Hematopoietic multipotent progenitor cell (in vitro differentiated cells): Measurements from ENCODE around the gene TNF. TPM values are rescaled to one million over a fixed set of nuclear protein-coding genes. Genes with fewer than 3 reads are reported as not detected.

Experiments
- DNase-seq, 3 donors: peaks; one replicate each; pipeline ENCODE4 v3.0.0-alpha.2; 2011 to 2015; ENCODE audit warnings: low read depth in 2 of 3, low spot score in 2 of 3
- total RNA-seq: library from RNA; depleted of rRNA; stranded (reverse); fragments of >200 nt; gene quantifications from one replicate; pipeline ENCODE4 v1.2.3, GENCODE V29; 2012

TNF gene
- total RNA-seq, 1 donor = 0.27 TPM

GRCh38 chr6:31543639-31544038 lies 31.7 kb upstream of the TNF start:
- DNase-seq = no peak

DNA sequence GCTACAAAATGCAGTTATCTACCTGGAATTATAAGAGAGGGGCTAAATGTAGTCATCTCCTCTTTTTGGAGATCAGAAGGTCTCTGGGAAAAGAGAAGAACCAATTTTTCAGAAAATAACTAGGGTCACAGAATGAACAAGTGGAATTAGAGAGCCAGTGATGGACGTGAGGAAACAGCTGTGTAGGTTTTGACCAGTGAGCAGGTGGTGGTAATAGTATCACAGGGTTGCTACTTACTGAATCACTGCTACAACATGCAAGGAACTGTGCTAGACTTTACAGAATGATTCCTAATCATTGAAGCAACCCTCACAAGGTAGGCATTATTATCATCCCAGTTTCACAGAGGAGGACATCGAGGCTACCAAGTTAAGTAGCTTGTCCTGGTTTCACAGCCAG lies 30.7 kb upstream of the TNF start:
- no peak for DNase-seq

DNA sequence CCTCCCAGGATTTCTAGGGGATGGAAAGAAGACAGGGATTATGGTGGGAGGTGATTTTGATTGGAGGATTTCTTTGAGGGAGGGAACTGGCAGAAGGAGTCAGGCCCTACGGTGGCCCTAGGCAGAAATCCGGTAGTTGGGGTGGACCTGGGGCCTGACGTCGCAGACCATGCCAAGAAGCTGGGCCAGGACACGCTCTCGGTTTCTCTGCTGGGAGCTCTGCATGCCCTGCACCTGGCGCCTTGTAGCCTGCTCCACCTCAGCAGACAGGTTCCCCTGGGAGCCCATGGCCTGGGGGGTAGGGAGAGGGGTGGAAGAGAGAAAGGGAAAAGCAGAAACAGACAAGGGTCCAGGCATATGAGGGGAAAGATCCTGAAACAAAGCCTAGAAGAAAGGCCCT lies 30.1 kb upstream of the TNF start:
- DNase-seq = no peak

DNA sequence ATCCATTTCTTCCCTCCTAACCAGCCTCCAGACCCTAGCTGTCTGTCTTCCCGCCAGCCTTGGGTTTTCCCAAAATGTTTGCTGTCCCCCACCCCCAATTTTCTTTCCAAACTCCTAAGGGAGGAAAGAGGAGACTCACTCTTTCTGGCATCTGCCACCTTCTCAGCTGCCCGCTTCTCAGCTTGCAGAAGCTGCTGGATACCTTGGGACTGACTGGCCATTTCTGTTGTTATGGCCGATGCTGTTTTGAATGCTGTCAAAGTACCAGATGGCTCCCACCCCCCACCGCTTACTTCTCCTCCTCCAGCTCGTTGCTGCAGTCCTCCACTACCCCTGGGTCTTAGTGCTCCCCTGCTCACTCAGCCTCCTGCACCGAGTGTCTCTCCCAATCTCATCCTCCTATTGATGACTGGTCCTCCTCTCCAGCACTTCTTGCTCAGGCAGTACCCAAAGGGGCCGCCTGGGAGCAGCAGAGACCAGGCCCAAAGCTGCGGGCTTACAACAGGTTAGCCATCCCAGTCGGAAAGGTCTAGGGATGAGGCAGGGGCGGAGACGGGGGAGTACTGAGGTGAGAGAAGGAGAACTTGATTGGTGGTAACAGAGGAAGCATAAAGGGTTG lies 28.9 kb upstream of the TNF start, which contains the start of gene ATP6V1G2:
Gene ATP6V1G2, minus strand, starts transcription at position 270 of the 619 bp plus-strand sequence. Its CDS starts 49 bp downstream, at position 221.
- DNase-seq = peak; percentile 57 to 87 (median 85)

- peak; percentile 78 to 95 (median 93) for DNase-seq
Observed at GRCh38 chr6:31546958-31547726, 28.2 kb upstream of the TNF start, which contains the start of gene NFKBIL1. Gene NFKBIL1 (plus strand): TSS chr6:31547608. CDS start chr6:31547695, 87 bp downstream.

GRCh38 chr6:31547727-31548543 lies 27.4 kb upstream of the TNF start:
- DNase-seq = no peak

DNA sequence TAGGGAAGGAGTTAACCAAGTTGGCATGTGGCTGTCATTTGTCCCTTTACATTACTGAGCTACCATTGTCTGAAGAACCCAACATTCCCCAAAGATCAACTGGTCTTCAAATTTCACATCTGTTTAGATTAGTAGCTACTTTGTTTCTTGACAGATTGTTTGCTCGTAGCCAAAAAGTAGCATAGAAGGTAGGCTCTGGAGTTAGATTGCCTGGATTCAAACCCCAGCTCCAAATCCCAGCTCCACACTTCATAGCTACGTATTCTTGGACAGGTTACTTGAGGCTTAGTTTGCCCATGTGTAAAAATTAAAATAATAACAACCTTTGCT lies 26.9 kb upstream of the TNF start:
- no peak for DNase-seq

DNA sequence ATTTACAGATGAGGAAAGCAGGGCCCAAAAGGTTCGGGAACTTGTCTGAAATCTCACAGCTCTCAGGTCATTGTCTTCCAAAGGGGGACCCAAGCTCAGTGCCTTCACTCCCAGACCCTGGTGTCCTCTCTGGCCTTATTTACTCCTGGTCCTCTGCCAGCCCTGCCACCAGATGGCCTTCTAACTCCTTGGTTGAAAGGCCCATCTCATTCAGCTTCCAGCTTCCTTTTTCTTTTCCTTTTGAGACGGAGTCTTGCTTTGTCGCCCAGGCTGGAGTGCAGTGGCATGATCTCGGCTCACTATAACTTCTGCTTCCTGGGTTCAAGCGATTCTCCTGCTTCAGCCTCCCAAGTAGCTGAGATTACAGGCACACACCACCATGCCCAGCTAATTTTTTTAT lies 24.0 kb upstream of the TNF start:
- peak in 2 of 3 donors; percentile 81 to 90 for DNase-seq

DNA sequence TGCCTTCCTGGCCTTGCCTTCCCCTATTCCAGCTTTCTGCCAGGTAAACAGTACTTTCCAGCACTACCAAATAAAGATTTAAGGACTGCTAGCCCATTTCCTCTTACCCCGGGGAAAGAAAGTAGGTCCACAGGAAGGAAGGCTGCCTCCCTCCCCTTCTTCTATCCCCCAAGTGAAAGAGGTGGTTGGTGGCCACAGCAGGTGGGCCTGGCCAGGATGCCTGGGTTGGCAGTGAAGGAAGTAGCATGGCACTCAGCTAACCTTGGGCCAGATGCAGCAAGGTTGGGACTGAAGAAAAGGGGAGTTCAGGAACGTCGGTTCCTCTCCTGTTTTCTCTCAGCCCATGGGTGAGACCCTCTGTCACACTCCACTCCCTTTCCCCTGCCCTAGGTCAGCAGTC lies 19.1 kb upstream of the TNF start:
- no peak for DNase-seq

GRCh38 chr6:31557443-31558317 lies 17.7 kb upstream of the TNF start:
- DNase-seq = no peak

DNA sequence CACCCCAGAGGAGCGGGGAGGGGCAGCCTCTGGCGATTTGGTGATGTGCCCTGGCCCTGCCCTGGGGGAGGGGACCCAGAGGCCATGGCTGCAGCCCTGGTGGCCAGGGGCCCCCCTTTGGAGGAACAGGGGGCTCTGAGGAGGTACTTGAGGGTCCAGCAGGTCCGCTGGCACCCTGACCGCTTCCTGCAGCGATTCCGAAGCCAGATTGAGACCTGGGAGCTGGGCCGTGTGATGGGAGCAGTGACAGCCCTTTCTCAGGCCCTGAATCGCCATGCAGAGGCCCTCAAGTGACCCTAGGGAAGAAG lies 17.1 kb upstream of the TNF start:
- DNase-seq = no peak

- peak in 2 of 3 donors; percentile 90 to 94 for DNase-seq
Observed at GRCh38 chr6:31558631-31559500, 16.5 kb upstream of the TNF start.

- no peak for DNase-seq
Observed at GRCh38 chr6:31559606-31559957, 15.8 kb upstream of the TNF start.

DNA sequence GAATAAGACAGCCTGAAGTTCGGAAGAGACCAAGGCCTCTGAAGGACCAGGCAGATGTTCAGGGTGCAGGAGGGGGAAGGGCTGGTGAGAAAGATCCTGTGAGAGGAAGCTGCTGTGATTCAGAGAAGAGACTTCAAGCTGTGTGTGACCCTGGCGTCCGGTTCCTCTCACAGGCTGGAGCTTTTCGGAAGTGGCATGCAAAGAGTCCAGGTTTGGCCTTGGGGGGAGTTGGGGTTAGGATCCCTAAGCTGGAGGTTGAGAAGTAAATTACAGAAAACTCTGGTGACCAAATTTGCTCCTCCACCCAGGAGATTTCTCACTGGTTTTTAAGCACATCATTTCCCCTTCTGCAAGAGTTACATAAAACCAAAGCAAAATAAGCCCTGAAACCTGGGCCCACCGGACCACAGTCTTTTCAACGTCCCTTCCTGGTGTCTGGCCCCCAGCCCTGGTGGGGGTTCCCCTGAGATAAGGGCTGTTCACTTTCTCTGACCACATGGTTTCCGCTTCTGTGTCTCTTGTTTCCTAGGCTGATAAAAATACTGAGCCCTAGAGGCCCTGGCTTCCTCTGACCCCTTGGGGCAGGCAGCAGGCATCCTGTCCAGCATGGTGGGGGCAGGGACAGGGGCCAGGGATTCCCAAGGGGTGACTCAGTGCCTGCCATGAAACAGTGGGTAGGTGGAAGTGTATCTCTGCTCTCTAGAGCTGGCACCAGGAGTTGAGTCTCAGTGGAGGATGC lies 15.2 kb upstream of the TNF start:
- peak in 2 of 3 donors; percentile 77 to 79 for DNase-seq

DNA sequence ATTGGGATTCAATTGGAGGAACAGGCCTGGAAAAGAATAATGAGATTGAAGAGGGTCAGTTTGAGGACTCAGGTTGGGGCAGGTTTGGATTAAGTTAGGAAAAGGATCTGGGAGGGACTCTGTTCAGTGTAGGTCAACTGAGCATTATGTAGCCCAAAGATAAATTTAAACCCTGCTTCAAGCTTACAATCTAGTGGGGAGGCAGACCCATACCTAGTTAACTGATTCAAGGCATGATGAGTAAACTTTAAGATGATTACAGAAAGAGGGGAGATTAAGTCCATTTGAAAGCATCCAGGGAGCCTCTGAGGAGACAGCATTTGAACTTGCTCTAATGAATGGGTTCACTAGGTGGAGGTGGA lies 14.7 kb upstream of the TNF start:
- DNase-seq = no peak

GRCh38 chr6:31567531-31568370 lies 7.6 kb upstream of the TNF start:
- DNase-seq = no peak

GRCh38 chr6:31568537-31568961 lies 6.8 kb upstream of the TNF start:
- DNase-seq = peak in 1 of 3 donors; percentile 34

DNA sequence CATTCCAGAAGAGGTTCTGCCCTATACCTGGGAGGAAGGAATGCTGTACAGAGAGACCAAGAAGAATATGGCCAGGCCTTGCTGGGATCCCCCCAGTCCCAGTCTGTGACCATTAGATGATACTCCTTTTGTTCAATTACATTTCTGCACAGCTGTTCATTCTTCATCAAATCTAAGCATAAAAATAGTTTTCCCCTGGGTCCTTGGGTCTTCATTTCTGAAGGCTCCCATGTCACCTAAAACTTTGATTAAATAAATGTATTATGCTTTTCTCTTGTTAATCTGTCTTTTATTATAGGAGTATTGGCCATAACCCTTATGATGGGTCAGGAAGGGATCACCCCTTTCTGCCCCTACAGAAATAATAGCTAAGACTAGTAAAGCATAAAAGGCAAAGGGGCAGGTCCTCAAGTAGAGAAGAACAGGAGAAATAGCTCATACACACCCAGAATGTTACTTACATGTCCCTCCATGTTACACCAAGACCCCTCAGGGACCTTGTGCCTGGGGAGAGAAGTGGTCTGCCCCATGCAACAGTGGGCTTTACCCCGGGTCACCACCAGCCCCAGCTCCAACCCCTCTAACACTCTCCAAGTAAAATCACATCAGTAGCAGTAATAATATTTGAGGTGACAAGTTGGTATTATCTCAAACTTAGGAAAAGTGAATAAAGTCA lies 5.4 kb upstream of the TNF start:
- DNase-seq = no peak
